Liver (tissue), 9 donors: ENCODE results near the gene FRMD4A. TPM values are rescaled to one million over a fixed set of nuclear protein-coding genes. Genes with fewer than 3 reads are reported as not detected.

ENCODE experiments used
- DNase-seq: peaks from one replicate; pipeline ENCODE4 v3.0.0-alpha.2; 2017; ENCODE audit warnings: low spot score
- H3K27ac ChIP-seq, 2 donors: one replicate each; pipeline ENCODE4 v1.7.0; 2013; ENCODE audit warnings: inconsistent platforms in 2 of 2, low read length in 2 of 2, control low read depth in 1 of 2, low read depth in 1 of 2, mild to moderate bottlenecking in 1 of 2
- H3K27me3 ChIP-seq, 4 donors: one replicate each; pipeline versions ENCODE4 v1.6.1 to v1.7.0; 2013; ENCODE audit warnings: low read length in 3 of 4, inconsistent platforms in 1 of 4, mild to moderate bottlenecking in 1 of 4, moderate library complexity in 1 of 4; ENCODE audit not compliant: control insufficient read depth in 4 of 4, insufficient read depth in 4 of 4
- H3K36me3 ChIP-seq, 4 donors: one replicate each; pipeline versions ENCODE4 v1.6.1 to v1.7.0; 2013; ENCODE audit warnings: low read length in 3 of 4, mild to moderate bottlenecking in 3 of 4, low read depth in 1 of 4, moderate library complexity in 1 of 4; ENCODE audit not compliant: control insufficient read depth in 4 of 4, insufficient read depth in 3 of 4
- H3K4me1 ChIP-seq, 4 donors: one replicate each; pipeline versions ENCODE4 v1.6.1 to v1.7.0; 2013; ENCODE audit warnings: low read length in 3 of 4, mild to moderate bottlenecking in 3 of 4, moderate library complexity in 1 of 4; ENCODE audit not compliant: control insufficient read depth in 4 of 4, insufficient read depth in 4 of 4
- H3K4me3 ChIP-seq, 3 donors: one replicate each; pipeline versions ENCODE4 v1.6.1 to v1.7.0; 2013; ENCODE audit warnings: low read length in 3 of 3, control low read depth in 1 of 3, low read depth in 1 of 3, mild to moderate bottlenecking in 1 of 3
- H3K9ac ChIP-seq, 2 donors: one replicate each; pipeline ENCODE4 v1.7.0; 2013; ENCODE audit warnings: low read length in 2 of 2, mild to moderate bottlenecking in 2 of 2, moderate library complexity in 2 of 2, control low read depth in 1 of 2, low read depth in 1 of 2
- H3K9me3 ChIP-seq, 4 donors: one replicate each; pipeline versions ENCODE4 v1.6.1 to v1.7.0; 2013; ENCODE audit warnings: low read length in 3 of 4; ENCODE audit not compliant: control insufficient read depth in 4 of 4
- ATF3 ChIP-seq: IDR thresholded peaks from 2 replicates; pipeline ENCODE4 v1.6.1; 2016; ENCODE audit warnings: antibody characterized with exemption
- EGR1 ChIP-seq, 2 donors: IDR thresholded peaks; 2 replicates each; pipeline ENCODE4 v1.6.1; 2016 to 2018; ENCODE audit warnings: antibody characterized with exemption in 2 of 2, low read depth in 2 of 2
- FOXA1 ChIP-seq: IDR thresholded peaks from 2 replicates; pipeline ENCODE4 v1.6.1; 2016; ENCODE audit warnings: antibody characterized with exemption
- FOXA2 ChIP-seq: IDR thresholded peaks from 2 replicates; pipeline ENCODE4 v1.6.1; 2016; ENCODE audit warnings: antibody characterized with exemption
- GABPA ChIP-seq, 2 donors: IDR thresholded peaks in 1 of 2; conservative IDR thresholded peaks in 1 of 2; 2 replicates each; pipeline ENCODE4 v1.6.1; 2016; ENCODE audit warnings: antibody characterized with exemption in 2 of 2, mild to moderate bottlenecking in 1 of 2, moderate library complexity in 1 of 2
- HNF4A ChIP-seq, 2 donors: conservative IDR thresholded peaks; 2 replicates each; pipeline ENCODE4 v1.6.1; 2016; ENCODE audit warnings: antibody characterized with exemption in 2 of 2, mild to moderate bottlenecking in 2 of 2
- HNF4G ChIP-seq: IDR thresholded peaks from 2 replicates; pipeline ENCODE4 v1.6.1; 2016; ENCODE audit warnings: antibody characterized with exemption
- JUND ChIP-seq, 2 donors: IDR thresholded peaks; 2 replicates each; pipeline ENCODE4 v1.6.1; 2016; ENCODE audit warnings: antibody characterized with exemption in 2 of 2
- MAX ChIP-seq: IDR thresholded peaks from 2 replicates; pipeline ENCODE4 v1.6.1; 2016; ENCODE audit warnings: antibody characterized with exemption
- NR2F2 ChIP-seq: IDR thresholded peaks from 2 replicates; pipeline ENCODE4 v1.6.1; 2016; ENCODE audit warnings: antibody characterized with exemption
- RAD21 ChIP-seq, 2 donors: IDR thresholded peaks; 2 replicates each; pipeline ENCODE4 v1.6.1; 2016; ENCODE audit warnings: antibody characterized with exemption in 2 of 2, mild to moderate bottlenecking in 2 of 2
- RXRA ChIP-seq, 2 donors: IDR thresholded peaks; 2 replicates each; pipeline ENCODE4 v1.6.1; 2017 to 2018; ENCODE audit warnings: antibody characterized with exemption in 2 of 2, mild to moderate bottlenecking in 1 of 2
- SP1 ChIP-seq: IDR thresholded peaks from 2 replicates; pipeline ENCODE4 v1.6.1; 2018; ENCODE audit warnings: antibody characterized with exemption, mild to moderate bottlenecking
- TAF1 ChIP-seq: conservative IDR thresholded peaks from 2 replicates; pipeline ENCODE4 v1.6.1; 2016; ENCODE audit warnings: antibody characterized with exemption, mild to moderate bottlenecking
- YY1 ChIP-seq: IDR thresholded peaks from 2 replicates; pipeline ENCODE4 v1.6.1; 2016; ENCODE audit warnings: antibody characterized with exemption, mild to moderate bottlenecking
- ZBTB33 ChIP-seq: IDR thresholded peaks from 2 replicates; pipeline ENCODE4 v1.6.1; 2016; ENCODE audit warnings: antibody characterized with exemption
- WGBS: extraction: QIAGEN DNeasy Blood & Tissue Kit; methylation state at CpG from one replicate; pipeline ENCODE4 v1.1.7; 2013; 5-methylcytosine and 5-hydroxymethylcytosine counted together
- polyA plus RNA-seq, 2 donors: library from polyadenylated mRNA; stranded (reverse) in 1 of 2; unstranded in 1 of 2; fragments of 200-250 nt in 1 of 2; fragments of >200 nt in 1 of 2; fragmentation: Nextera tagmentation in 1 of 2; extraction: Ambion mirVana in 1 of 2; gene quantifications; one replicate each; pipeline versions ENCODE4 v1.2.1 to v1.2.3, GENCODE V29; 2013 to 2015
- total RNA-seq, 2 donors: library from RNA; depleted of rRNA; stranded (reverse); fragments of >200 nt; gene quantifications; one replicate each; pipeline ENCODE4 v1.2.3, GENCODE V29; 2014
- TF ChIP-seq, protein P1 (sequence below): fragments of 150-350 bp; IDR thresholded peaks from 2 replicates; pipeline ENCODE4 v1.5.1; 2017; ENCODE audit warnings: improper control_type of control experiment, low read depth, low read length; ENCODE audit not compliant: missing input control
- TF ChIP-seq, protein P2 (sequence below): IDR thresholded peaks from 2 replicates; pipeline ENCODE4 v1.6.1; 2016; ENCODE audit warnings: antibody characterized with exemption, mild to moderate bottlenecking
- donor health status: healthy.
- donor health status: healthy.
- donor health status: healthy.
- donor health status: healthy.
- donor health status: healthy.

The FRMD4A gene
- total and polyA plus RNA-seq, 4 donors: 8.2 to 34.3 (median 13.1) TPM

DNA sequence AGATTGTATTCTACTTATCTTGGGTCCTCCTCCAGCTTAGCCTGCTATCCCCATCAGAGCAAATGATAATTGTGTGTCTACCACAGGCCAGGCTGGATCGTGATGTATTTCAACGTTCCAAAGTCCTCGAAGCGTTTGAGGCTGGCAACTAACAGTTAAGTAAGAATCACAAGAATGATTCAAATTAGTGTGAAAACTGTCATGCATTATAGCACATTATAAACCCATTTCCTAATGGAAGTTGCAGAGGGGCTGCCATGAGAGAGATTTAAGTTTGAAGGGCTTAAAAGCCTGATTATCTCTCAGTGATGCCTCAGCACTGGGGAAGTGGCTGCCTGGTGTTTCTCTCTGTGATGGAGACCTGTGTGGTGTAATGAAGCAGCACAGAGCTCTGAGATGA is 119.1 kb downstream of the FRMD4A start:
- no peaks in the 10 kb centered on the region for H3K4me1 ChIP-seq
- WGBS: 50% methylated on average over 4 of the region's 4 CpGs
- H3K36me3 ChIP-seq: no peaks in the 10 kb centered on the region
- no peaks in the 10 kb centered on the region for H3K27me3 ChIP-seq
- no peaks in the 10 kb centered on the region for H3K9me3 ChIP-seq
- TF ChIP-seq YY1 (no peak), GABPA (IDR thresholded peaks at IDR 0.05 in 1 of 2, conservative IDR thresholded peaks at IDR 0.05 in 1 of 2) (no peak), FOXA1 (no peak), NR2F2 (no peak), RAD21 (IDR thresholded peaks at IDR 0.05) (no peak)
- TF ChIP-seq, protein P1, sequence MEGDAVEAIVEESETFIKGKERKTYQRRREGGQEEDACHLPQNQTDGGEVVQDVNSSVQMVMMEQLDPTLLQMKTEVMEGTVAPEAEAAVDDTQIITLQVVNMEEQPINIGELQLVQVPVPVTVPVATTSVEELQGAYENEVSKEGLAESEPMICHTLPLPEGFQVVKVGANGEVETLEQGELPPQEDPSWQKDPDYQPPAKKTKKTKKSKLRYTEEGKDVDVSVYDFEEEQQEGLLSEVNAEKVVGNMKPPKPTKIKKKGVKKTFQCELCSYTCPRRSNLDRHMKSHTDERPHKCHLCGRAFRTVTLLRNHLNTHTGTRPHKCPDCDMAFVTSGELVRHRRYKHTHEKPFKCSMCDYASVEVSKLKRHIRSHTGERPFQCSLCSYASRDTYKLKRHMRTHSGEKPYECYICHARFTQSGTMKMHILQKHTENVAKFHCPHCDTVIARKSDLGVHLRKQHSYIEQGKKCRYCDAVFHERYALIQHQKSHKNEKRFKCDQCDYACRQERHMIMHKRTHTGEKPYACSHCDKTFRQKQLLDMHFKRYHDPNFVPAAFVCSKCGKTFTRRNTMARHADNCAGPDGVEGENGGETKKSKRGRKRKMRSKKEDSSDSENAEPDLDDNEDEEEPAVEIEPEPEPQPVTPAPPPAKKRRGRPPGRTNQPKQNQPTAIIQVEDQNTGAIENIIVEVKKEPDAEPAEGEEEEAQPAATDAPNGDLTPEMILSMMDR: no peak
- no peak overlapping the region for H3K27ac ChIP-seq
- no peak overlapping the region for H3K4me3 ChIP-seq
- no peak overlapping the region for H3K9ac ChIP-seq
- no peak for DNase-seq

- H3K4me3 ChIP-seq: no peak overlapping the region
- H3K4me1 ChIP-seq: no peaks in the 10 kb centered on the region
- no peaks in the 10 kb centered on the region for H3K36me3 ChIP-seq
- H3K9ac ChIP-seq: no peak overlapping the region
- no peak for DNase-seq
- peaks cover 0 to 3% (median 0%) of the 10 kb centered on the region in 4 donors for H3K27me3 ChIP-seq
- 98% methylated on average over 5 of the region's 5 CpGs for WGBS
- H3K27ac ChIP-seq: no peak overlapping the region
- TF ChIP-seq, protein P1: no peak
- no peak for TF ChIP-seq HNF4G
- TF ChIP-seq RXRA (IDR thresholded peaks at IDR 0.05): no peak
- no peak for TF ChIP-seq HNF4A (conservative IDR thresholded peaks at IDR 0.05)
- no peak for TF ChIP-seq SP1
- TF ChIP-seq GABPA (IDR thresholded peaks at IDR 0.05 in 1 of 2, conservative IDR thresholded peaks at IDR 0.05 in 1 of 2): no peak
- no peak for TF ChIP-seq RAD21 (IDR thresholded peaks at IDR 0.05)
- no peak for TF ChIP-seq ATF3
- TF ChIP-seq FOXA1: no peak
- TF ChIP-seq, protein P2, sequence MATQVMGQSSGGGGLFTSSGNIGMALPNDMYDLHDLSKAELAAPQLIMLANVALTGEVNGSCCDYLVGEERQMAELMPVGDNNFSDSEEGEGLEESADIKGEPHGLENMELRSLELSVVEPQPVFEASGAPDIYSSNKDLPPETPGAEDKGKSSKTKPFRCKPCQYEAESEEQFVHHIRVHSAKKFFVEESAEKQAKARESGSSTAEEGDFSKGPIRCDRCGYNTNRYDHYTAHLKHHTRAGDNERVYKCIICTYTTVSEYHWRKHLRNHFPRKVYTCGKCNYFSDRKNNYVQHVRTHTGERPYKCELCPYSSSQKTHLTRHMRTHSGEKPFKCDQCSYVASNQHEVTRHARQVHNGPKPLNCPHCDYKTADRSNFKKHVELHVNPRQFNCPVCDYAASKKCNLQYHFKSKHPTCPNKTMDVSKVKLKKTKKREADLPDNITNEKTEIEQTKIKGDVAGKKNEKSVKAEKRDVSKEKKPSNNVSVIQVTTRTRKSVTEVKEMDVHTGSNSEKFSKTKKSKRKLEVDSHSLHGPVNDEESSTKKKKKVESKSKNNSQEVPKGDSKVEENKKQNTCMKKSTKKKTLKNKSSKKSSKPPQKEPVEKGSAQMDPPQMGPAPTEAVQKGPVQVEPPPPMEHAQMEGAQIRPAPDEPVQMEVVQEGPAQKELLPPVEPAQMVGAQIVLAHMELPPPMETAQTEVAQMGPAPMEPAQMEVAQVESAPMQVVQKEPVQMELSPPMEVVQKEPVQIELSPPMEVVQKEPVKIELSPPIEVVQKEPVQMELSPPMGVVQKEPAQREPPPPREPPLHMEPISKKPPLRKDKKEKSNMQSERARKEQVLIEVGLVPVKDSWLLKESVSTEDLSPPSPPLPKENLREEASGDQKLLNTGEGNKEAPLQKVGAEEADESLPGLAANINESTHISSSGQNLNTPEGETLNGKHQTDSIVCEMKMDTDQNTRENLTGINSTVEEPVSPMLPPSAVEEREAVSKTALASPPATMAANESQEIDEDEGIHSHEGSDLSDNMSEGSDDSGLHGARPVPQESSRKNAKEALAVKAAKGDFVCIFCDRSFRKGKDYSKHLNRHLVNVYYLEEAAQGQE: no peak
- TF ChIP-seq JUND (IDR thresholded peaks at IDR 0.05): no peak
- no peak for TF ChIP-seq ZBTB33
- no peak for TF ChIP-seq FOXA2
- TF ChIP-seq TAF1: no peak
- TF ChIP-seq MAX: no peak
- TF ChIP-seq EGR1 (IDR thresholded peaks at IDR 0.05; ENCODE audit: low read depth in 2 of 2): no peak
- TF ChIP-seq YY1: no peak
- no peak for TF ChIP-seq NR2F2
- no peaks in the 10 kb centered on the region for H3K9me3 ChIP-seq
These were observed 122.5 kb downstream of the FRMD4A start for GRCh38 chr10:14208231-14208630.
